Lower lobe of right lung (tissue), 2 donors: Measurements from ENCODE around the gene CACNB2. TPM values are rescaled to one million over a fixed set of nuclear protein-coding genes. Genes with fewer than 3 reads are reported as not detected.

Experiments
- ATAC-seq, 2 donors: fragments of 200-7000 bp; cut with Tn5 transposase; one replicate each; pipeline ENCODE4 v1.9.1; 2020 to 2022; ENCODE audit warnings: mild to moderate bottlenecking in 2 of 2, moderate library complexity in 2 of 2
- DNase-seq: peaks from one replicate; pipeline ENCODE4 v3.0.0-alpha.2; 2020
- H3K27ac ChIP-seq: fragments of 200-600 bp; one replicate; pipeline ENCODE4 v1.8.0; 2022
- H3K27me3 ChIP-seq: fragments of 200-600 bp; one replicate; pipeline ENCODE4 v1.8.0; 2022; ENCODE audit warnings: low read depth
- H3K36me3 ChIP-seq: fragments of 200-600 bp; one replicate; pipeline ENCODE4 v1.8.0; 2022; ENCODE audit warnings: mild to moderate bottlenecking
- H3K4me1 ChIP-seq: fragments of 200-600 bp; one replicate; pipeline ENCODE4 v1.8.0; 2022
- H3K4me3 ChIP-seq: fragments of 200-600 bp; one replicate; pipeline ENCODE4 v1.8.0; 2022; ENCODE audit warnings: mild to moderate bottlenecking
- H3K9me3 ChIP-seq: fragments of 200-600 bp; one replicate; pipeline ENCODE4 v1.8.0; 2022
- intact Hi-C: fragments of 100-400 bp; cut with DNase I; formaldehyde crosslinking; loops from one replicate; pipeline ENCODE4 v1.11.0; 2022
- total RNA-seq: library from RNA; stranded (reverse); fragmentation: NEBNext Ultra II Directional; extraction: Animal tissue kit (Norgen Biotek cat#: 25700); gene quantifications from one replicate; pipeline ENCODE4 v1.2.1, GENCODE V29; 2021
- TF ChIP-seq, protein P1 (sequence below): fragments of 200-600 bp; IDR thresholded peaks from one replicate; pipeline ENCODE4 v1.8.0; 2022; ENCODE audit warnings: antibody characterized with exemption, mild to moderate bottlenecking
- donor health status: DM: no; HTN: yes; CAD: no; lungs with severe emphysema.

CACNB2 gene
- total RNA-seq, 1 donor from 2014 or later = 1.4 TPM

- Histone ChIP-seq H3K36me3 (no peaks in the 10 kb centered on the region), H3K9me3 (no peaks in the 10 kb centered on the region), H3K27ac (no peak overlapping the region), H3K4me1 (no peaks in the 10 kb centered on the region), H3K27me3 (no peaks in the 10 kb centered on the region), H3K4me3 (no peak overlapping the region)
- intact Hi-C loops = no loop called here
- TF ChIP-seq, protein P1, sequence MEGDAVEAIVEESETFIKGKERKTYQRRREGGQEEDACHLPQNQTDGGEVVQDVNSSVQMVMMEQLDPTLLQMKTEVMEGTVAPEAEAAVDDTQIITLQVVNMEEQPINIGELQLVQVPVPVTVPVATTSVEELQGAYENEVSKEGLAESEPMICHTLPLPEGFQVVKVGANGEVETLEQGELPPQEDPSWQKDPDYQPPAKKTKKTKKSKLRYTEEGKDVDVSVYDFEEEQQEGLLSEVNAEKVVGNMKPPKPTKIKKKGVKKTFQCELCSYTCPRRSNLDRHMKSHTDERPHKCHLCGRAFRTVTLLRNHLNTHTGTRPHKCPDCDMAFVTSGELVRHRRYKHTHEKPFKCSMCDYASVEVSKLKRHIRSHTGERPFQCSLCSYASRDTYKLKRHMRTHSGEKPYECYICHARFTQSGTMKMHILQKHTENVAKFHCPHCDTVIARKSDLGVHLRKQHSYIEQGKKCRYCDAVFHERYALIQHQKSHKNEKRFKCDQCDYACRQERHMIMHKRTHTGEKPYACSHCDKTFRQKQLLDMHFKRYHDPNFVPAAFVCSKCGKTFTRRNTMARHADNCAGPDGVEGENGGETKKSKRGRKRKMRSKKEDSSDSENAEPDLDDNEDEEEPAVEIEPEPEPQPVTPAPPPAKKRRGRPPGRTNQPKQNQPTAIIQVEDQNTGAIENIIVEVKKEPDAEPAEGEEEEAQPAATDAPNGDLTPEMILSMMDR = no peak
- DNase-seq (no peak), ATAC-seq (peak; percentile 56 to 71)
Observed at GRCh38 chr10:18476076-18476647, 335.9 kb downstream of the CACNB2 start.

- TF ChIP-seq, protein P1 = no peak
- no peak overlapping the region for H3K27ac ChIP-seq
- no peak for ATAC-seq
Observed at GRCh38 chr10:18478354-18478753, 338.1 kb downstream of the CACNB2 start.

DNA sequence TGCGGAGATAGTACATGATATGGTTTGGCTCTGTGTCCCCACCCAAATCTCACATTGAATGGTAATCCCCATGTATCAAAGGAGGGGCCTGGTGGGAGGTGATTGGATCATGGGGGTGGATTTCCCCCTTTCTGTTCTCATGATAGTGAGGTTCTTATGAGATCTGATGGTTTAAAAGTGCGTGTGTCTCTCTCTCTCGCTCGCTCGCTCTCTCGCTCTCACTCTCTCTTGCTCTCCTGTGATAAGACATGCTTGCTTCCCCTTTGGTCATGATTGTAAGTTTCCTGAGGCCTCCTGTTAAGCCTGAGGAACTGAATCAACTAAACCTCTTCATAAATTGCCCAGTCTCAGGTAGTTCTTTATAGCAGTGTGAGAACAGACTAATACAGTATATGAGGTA lies 339.3 kb downstream of the CACNB2 start:
- intact Hi-C loops = no loop called here
- TF ChIP-seq, protein P1 = no peak
- no peaks in the 10 kb centered on the region for H3K27me3 ChIP-seq
- no peak overlapping the region for H3K27ac ChIP-seq
- ATAC-seq (no peak), DNase-seq (no peak)
- H3K36me3 ChIP-seq = no peaks in the 10 kb centered on the region
- no peaks in the 10 kb centered on the region for H3K4me1 ChIP-seq
- H3K4me3 ChIP-seq = no peak overlapping the region
- no peaks in the 10 kb centered on the region for H3K9me3 ChIP-seq

More at GRCh38 chr10:18478354-18478753, 338.1 kb downstream of the CACNB2 start:
- no peaks in the 10 kb centered on the region for H3K27me3 ChIP-seq
- no peaks in the 10 kb centered on the region for H3K4me1 ChIP-seq
- no peak for DNase-seq
- intact Hi-C loops = no loop called here
- no peak overlapping the region for H3K4me3 ChIP-seq
- H3K9me3 ChIP-seq = no peaks in the 10 kb centered on the region
- H3K36me3 ChIP-seq = no peaks in the 10 kb centered on the region

- TF ChIP-seq, protein P1 = no peak
- DNase-seq (no peak), ATAC-seq (no peak)
- no peak overlapping the region for H3K4me3 ChIP-seq
- no peaks in the 10 kb centered on the region for H3K9me3 ChIP-seq
- no peaks in the 10 kb centered on the region for H3K27me3 ChIP-seq
- no peaks in the 10 kb centered on the region for H3K36me3 ChIP-seq
- no peaks in the 10 kb centered on the region for H3K4me1 ChIP-seq
- no peak overlapping the region for H3K27ac ChIP-seq
- intact Hi-C loops = no loop called here
Observed at GRCh38 chr10:18483516-18484186, 343.4 kb downstream of the CACNB2 start.

DNA sequence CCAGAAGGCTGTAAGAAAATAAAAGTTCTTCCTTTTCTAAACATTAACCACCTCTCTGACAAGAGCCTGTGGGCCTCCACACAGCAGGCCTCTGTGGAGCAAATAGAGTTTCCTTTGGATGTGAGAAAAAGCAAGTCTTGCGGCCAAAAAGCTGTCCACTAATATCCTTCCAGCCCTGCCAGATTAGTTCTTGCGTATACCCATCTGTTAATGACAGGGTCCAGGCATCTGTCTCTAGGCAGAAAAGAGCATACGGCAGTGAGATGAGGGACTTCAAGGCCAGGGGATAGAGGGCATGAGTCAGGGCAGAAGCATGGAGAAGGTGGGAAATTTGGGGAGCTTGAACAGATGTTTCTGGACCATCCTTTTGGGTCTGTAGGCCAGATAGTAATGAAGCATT lies 346.2 kb downstream of the CACNB2 start:
- no peaks in the 10 kb centered on the region for H3K27me3 ChIP-seq
- DNase-seq (no peak), ATAC-seq (peak in 1 of 2 donors; percentile 30)
- H3K27ac ChIP-seq = no peak overlapping the region
- TF ChIP-seq, protein P1 = no peak
- H3K9me3 ChIP-seq = no peaks in the 10 kb centered on the region
- intact Hi-C loops = no loop called here
- no peak overlapping the region for H3K4me3 ChIP-seq
- no peaks in the 10 kb centered on the region for H3K4me1 ChIP-seq
- H3K36me3 ChIP-seq = no peaks in the 10 kb centered on the region
